ENCODE results near the gene GRM7.

Gene GRM7

GRCh38 chr3:7432610-7433009 lies 571.7 kb downstream of the GRM7 start:
- H3K4me3 ChIP-seq (ENCODE audit: low read length), result no peak overlapping the region
- DNase-seq (ENCODE audit: low read depth, low spot score), result no peak

GRCh38 chr3:7433073-7433472 lies 572.2 kb downstream of the GRM7 start:
- H3K4me3 ChIP-seq (ENCODE audit: low read length), result no peak overlapping the region
- DNase-seq (ENCODE audit: low read depth, low spot score), result no peak

- DNase-seq (ENCODE audit: low read depth, low spot score), result no peak
- H3K4me3 ChIP-seq (ENCODE audit: low read length), result no peak overlapping the region
Observed at GRCh38 chr3:7436542-7436941, 575.6 kb downstream of the GRM7 start.

GRCh38 chr3:7437231-7437630 lies 576.3 kb downstream of the GRM7 start:
- no peak overlapping the region for H3K4me3 ChIP-seq (ENCODE audit: low read length)
- DNase-seq (ENCODE audit: low read depth, low spot score), result no peak

- no peak overlapping the region for H3K4me3 ChIP-seq (ENCODE audit: low read length)
- DNase-seq (ENCODE audit: low read depth, low spot score), result no peak
Observed at GRCh38 chr3:7439101-7439680, 578.3 kb downstream of the GRM7 start.

GRCh38 chr3:7444886-7445285 lies 584.0 kb downstream of the GRM7 start:
- H3K4me3 ChIP-seq (ENCODE audit: low read length), result no peak overlapping the region
- DNase-seq (ENCODE audit: low read depth, low spot score), result no peak

- DNase-seq (ENCODE audit: low read depth, low spot score), result no peak
- no peak overlapping the region for H3K4me3 ChIP-seq (ENCODE audit: low read length)
Observed at GRCh38 chr3:7445331-7445730, 584.4 kb downstream of the GRM7 start.

- no peak for DNase-seq (ENCODE audit: low read depth, low spot score)
- H3K4me3 ChIP-seq (ENCODE audit: low read length), result no peak overlapping the region
Observed at GRCh38 chr3:7447197-7447769, 586.4 kb downstream of the GRM7 start.

GRCh38 chr3:7456386-7456785 lies 595.5 kb downstream of the GRM7 start:
- DNase-seq (ENCODE audit: low read depth, low spot score), result no peak
- no peak overlapping the region for H3K4me3 ChIP-seq (ENCODE audit: low read length)

- no peak for DNase-seq (ENCODE audit: low read depth, low spot score)
- H3K4me3 ChIP-seq (ENCODE audit: low read length), result no peak overlapping the region
Observed at GRCh38 chr3:7461202-7461825, 600.4 kb downstream of the GRM7 start.

GRCh38 chr3:7469866-7470265 lies 609.0 kb downstream of the GRM7 start:
- H3K4me3 ChIP-seq (ENCODE audit: low read length), result no peak overlapping the region
- DNase-seq (ENCODE audit: low read depth, low spot score), result no peak

GRCh38 chr3:7484636-7485035 lies 623.7 kb downstream of the GRM7 start:
- no peak for DNase-seq (ENCODE audit: low read depth, low spot score)
- H3K4me3 ChIP-seq (ENCODE audit: low read length), result no peak overlapping the region

- no peak for DNase-seq (ENCODE audit: low read depth, low spot score)
Observed at GRCh38 chr3:7487763-7488162, 626.8 kb downstream of the GRM7 start.

GRCh38 chr3:7489417-7489816 lies 628.5 kb downstream of the GRM7 start:
- DNase-seq (ENCODE audit: low read depth, low spot score), result no peak
- no peak overlapping the region for H3K4me3 ChIP-seq (ENCODE audit: low read length)

More at GRCh38 chr3:7487763-7488162, 626.8 kb downstream of the GRM7 start:
- H3K4me3 ChIP-seq (ENCODE audit: low read length), result no peak overlapping the region

- H3K4me3 ChIP-seq (ENCODE audit: low read length), result no peak overlapping the region
- DNase-seq (ENCODE audit: low read depth, low spot score), result no peak
Observed at GRCh38 chr3:7498715-7499114, 637.8 kb downstream of the GRM7 start.

GRCh38 chr3:7503431-7503830 lies 642.5 kb downstream of the GRM7 start:
- H3K4me3 ChIP-seq (ENCODE audit: low read length), result no peak overlapping the region
- no peak for DNase-seq (ENCODE audit: low read depth, low spot score)

GRCh38 chr3:7504886-7505775 lies 644.2 kb downstream of the GRM7 start:
- DNase-seq (ENCODE audit: low read depth, low spot score), result peak; percentile 6
- H3K4me3 ChIP-seq (ENCODE audit: low read length), result no peak overlapping the region

GRCh38 chr3:7506606-7507180 lies 645.8 kb downstream of the GRM7 start:
- no peak overlapping the region for H3K4me3 ChIP-seq (ENCODE audit: low read length)
- no peak for DNase-seq (ENCODE audit: low read depth, low spot score)

GRCh38 chr3:7508821-7509220 lies 647.9 kb downstream of the GRM7 start:
- no peak for DNase-seq (ENCODE audit: low read depth, low spot score)
- H3K4me3 ChIP-seq (ENCODE audit: low read length), result no peak overlapping the region

GRCh38 chr3:7512048-7512447 lies 651.1 kb downstream of the GRM7 start:
- H3K4me3 ChIP-seq (ENCODE audit: low read length), result no peak overlapping the region
- no peak for DNase-seq (ENCODE audit: low read depth, low spot score)
